Astrocyte (in vitro differentiated cells and primary cell): ENCODE results near the gene MEST.

ENCODE experiments used
- CTCF ChIP-seq: IDR thresholded peaks from 2 replicates; pipeline ENCODE4 v1.5.1; 2011; ENCODE audit warnings: low read depth, mild to moderate bottlenecking, inconsistent platforms, low read length, moderate library complexity; ENCODE audit not compliant: insufficient read depth
- EZH2 ChIP-seq: IDR thresholded peaks from 2 replicates; pipeline ENCODE4 v1.6.1; 2012; ENCODE audit warnings: mild to moderate bottlenecking, low read length, inconsistent platforms; ENCODE audit not compliant: insufficient read depth

GRCh38 chr7:130481898-130482297 is 10.0 kb upstream of the MEST start:
- no peak for TF ChIP-seq EZH2
- TF ChIP-seq CTCF = no peak
